HepG2 (cell line): ENCODE data around the gene IHH. TPM values are rescaled to one million over a fixed set of nuclear protein-coding genes. Genes with fewer than 3 reads are reported as not detected.

ENCODE experiments used
- EHMT2 ChIP-seq: fragments of 200-600 bp; sonication (generic); IDR thresholded peaks from 2 replicates; pipeline ENCODE4 v1.7.0; 2017; ENCODE audit warnings: antibody characterized with exemption, low read depth, low read length, borderline replicate concordance
- HOXA9 ChIP-seq: sonication (generic); formaldehyde crosslinking; IDR thresholded peaks from 2 replicates; pipeline ENCODE4 v1.8.1; 2022; ENCODE audit warnings: missing genetic modification reagents, mild to moderate bottlenecking, moderate library complexity, borderline replicate concordance
- MEF2D ChIP-seq: sonication (generic); formaldehyde crosslinking; IDR thresholded peaks from 2 replicates; pipeline ENCODE4 v1.5.1; 2020; ENCODE audit warnings: mild to moderate bottlenecking, missing genetic modification reagents
- MIER3 ChIP-seq: IDR thresholded peaks from 2 replicates; pipeline ENCODE4 v1.6.1; 2016; ENCODE audit warnings: missing compliant biosample characterization, borderline replicate concordance
- PHB2 ChIP-seq: fragments of 450-650 bp; IDR thresholded peaks from 2 replicates; pipeline ENCODE4 v1.6.1; 2018; ENCODE audit not compliant: partially characterized antibody
- POLR2AphosphoS5 ChIP-seq: IDR thresholded peaks from 2 replicates; pipeline ENCODE4 v1.6.1; 2012; ENCODE audit warnings: low read depth, low read length
- PRMT3 ChIP-seq: sonication (generic); formaldehyde crosslinking; IDR thresholded peaks from 2 replicates; pipeline ENCODE4 v1.8.1; 2022; ENCODE audit warnings: low read depth, mild to moderate bottlenecking, moderate library complexity, missing genetic modification reagents, borderline replicate concordance
- RBM22 ChIP-seq: fragments of 200-400 bp; formaldehyde crosslinking; optimal IDR thresholded peaks from 2 replicates; pipeline ENCODE3; 2017; ENCODE audit warnings: mild to moderate bottlenecking, low read length, moderate library complexity
- SALL2 ChIP-seq: sonication (generic); formaldehyde crosslinking; IDR thresholded peaks from 2 replicates; pipeline ENCODE4 v1.8.1; 2023; ENCODE audit warnings: mild to moderate bottlenecking, missing genetic modification reagents, inconsistent platforms
- SATB2 ChIP-seq: sonication (generic); formaldehyde crosslinking; IDR thresholded peaks from 2 replicates; pipeline ENCODE4 v1.5.0; 2020; ENCODE audit warnings: missing genetic modification reagents
- SNRNP70 ChIP-seq: fragments of 200-400 bp; formaldehyde crosslinking; IDR thresholded peaks from 2 replicates; pipeline ENCODE4 v1.6.1; 2017; ENCODE audit warnings: mild to moderate bottlenecking, low read depth, low read length, moderate library complexity
- SRSF4 ChIP-seq: fragments of 200-400 bp; formaldehyde crosslinking; IDR thresholded peaks from one replicate; pipeline ENCODE4 v1.6.1; 2018; ENCODE audit warnings: mild to moderate bottlenecking, low read depth, low read length, moderate library complexity; ENCODE audit not compliant: poor library complexity, severe bottlenecking
- ZBTB21 ChIP-seq: sonication (generic); formaldehyde crosslinking; IDR thresholded peaks from 2 replicates; pipeline ENCODE4 v1.4.0; 2020; ENCODE audit warnings: missing genetic modification reagents
- ZBTB8A ChIP-seq: sonication (generic); formaldehyde crosslinking; IDR thresholded peaks from 2 replicates; pipeline ENCODE4 v1.4.0; 2020; ENCODE audit warnings: mild to moderate bottlenecking, low read depth, missing genetic modification reagents, borderline replicate concordance
- ZNF138 ChIP-seq: sonication (generic); formaldehyde crosslinking; IDR thresholded peaks from 2 replicates; pipeline ENCODE4 v1.5.0; 2020; ENCODE audit warnings: mild to moderate bottlenecking, low read depth, missing genetic modification reagents
- ZNF224 ChIP-seq: sonication (generic); formaldehyde crosslinking; IDR thresholded peaks from 2 replicates; pipeline ENCODE4 v1.5.0; 2020; ENCODE audit warnings: mild to moderate bottlenecking, missing genetic modification reagents
- ZNF615 ChIP-seq: sonication (generic); formaldehyde crosslinking; IDR thresholded peaks from 2 replicates; pipeline ENCODE4 v1.5.0; 2020; ENCODE audit warnings: mild to moderate bottlenecking, missing genetic modification reagents, borderline replicate concordance
- ZNF652 ChIP-seq: IDR thresholded peaks from 2 replicates; pipeline ENCODE4 v1.6.1; 2016; ENCODE audit warnings: low read depth, borderline replicate concordance
- ZNF674 ChIP-seq: sonication (generic); formaldehyde crosslinking; IDR thresholded peaks from 2 replicates; pipeline ENCODE4 v1.5.0; 2020; ENCODE audit warnings: low read depth, mild to moderate bottlenecking, missing genetic modification reagents
- ZNF83 ChIP-seq: sonication (generic); formaldehyde crosslinking; IDR thresholded peaks from 2 replicates; pipeline ENCODE4 v1.4.0; 2020; ENCODE audit warnings: missing genetic modification reagents, mild to moderate bottlenecking, borderline replicate concordance
- polyA plus RNA-seq, 8 experiments: library from polyadenylated mRNA; depleted of rRNA in 3 of 8; stranded (reverse) in 7 of 8; unstranded in 1 of 8; fragments of >200 nt; fragmentation: Illumina TruSeq in 4 of 8; extraction: Trizol in 4 of 8; gene quantifications; 2 replicates each; pipeline versions ENCODE4 v1.2.1 to v1.2.3, GENCODE V29; 2011 to 2016; ENCODE audit warnings: low read depth in 4 of 8, missing spikeins in 1 of 8, mixed read lengths in 1 of 8; ENCODE audit not compliant: insufficient read depth in 1 of 8
- total RNA-seq, 5 experiments: library from RNA; depleted of rRNA; stranded (reverse); fragments of >200 nt; fragmentation: Illumina TruSeq; extraction: Trizol; gene quantifications; 2 replicates each; pipeline ENCODE4 v1.2.3, GENCODE V29; 2016; ENCODE audit warnings: low read depth in 1 of 5
- TF ChIP-seq, protein P1 (sequence below): sonication (generic); formaldehyde crosslinking; IDR thresholded peaks from 2 replicates; pipeline ENCODE4 v1.8.0; 2022; ENCODE audit warnings: missing genetic modification reagents, mild to moderate bottlenecking, inconsistent platforms, borderline replicate concordance
- TF ChIP-seq, protein P2 (sequence below): sonication (generic); formaldehyde crosslinking; conservative IDR thresholded peaks from 2 replicates; pipeline ENCODE4 v1.4.0; 2020; ENCODE audit warnings: mild to moderate bottlenecking, missing genetic modification reagents, moderate library complexity
- TF ChIP-seq, protein P3 (sequence below): sonication (generic); formaldehyde crosslinking; IDR thresholded peaks from 2 replicates; pipeline ENCODE4 v1.4.0; 2020; ENCODE audit warnings: missing genetic modification reagents, borderline replicate concordance

Gene IHH
- total and polyA plus RNA-seq, 2 of the 13 experiments (the other 11 are each of a cell fraction or from before 2014, with no cell fraction given): 0.42 TPM; not detected in 1

DNA sequence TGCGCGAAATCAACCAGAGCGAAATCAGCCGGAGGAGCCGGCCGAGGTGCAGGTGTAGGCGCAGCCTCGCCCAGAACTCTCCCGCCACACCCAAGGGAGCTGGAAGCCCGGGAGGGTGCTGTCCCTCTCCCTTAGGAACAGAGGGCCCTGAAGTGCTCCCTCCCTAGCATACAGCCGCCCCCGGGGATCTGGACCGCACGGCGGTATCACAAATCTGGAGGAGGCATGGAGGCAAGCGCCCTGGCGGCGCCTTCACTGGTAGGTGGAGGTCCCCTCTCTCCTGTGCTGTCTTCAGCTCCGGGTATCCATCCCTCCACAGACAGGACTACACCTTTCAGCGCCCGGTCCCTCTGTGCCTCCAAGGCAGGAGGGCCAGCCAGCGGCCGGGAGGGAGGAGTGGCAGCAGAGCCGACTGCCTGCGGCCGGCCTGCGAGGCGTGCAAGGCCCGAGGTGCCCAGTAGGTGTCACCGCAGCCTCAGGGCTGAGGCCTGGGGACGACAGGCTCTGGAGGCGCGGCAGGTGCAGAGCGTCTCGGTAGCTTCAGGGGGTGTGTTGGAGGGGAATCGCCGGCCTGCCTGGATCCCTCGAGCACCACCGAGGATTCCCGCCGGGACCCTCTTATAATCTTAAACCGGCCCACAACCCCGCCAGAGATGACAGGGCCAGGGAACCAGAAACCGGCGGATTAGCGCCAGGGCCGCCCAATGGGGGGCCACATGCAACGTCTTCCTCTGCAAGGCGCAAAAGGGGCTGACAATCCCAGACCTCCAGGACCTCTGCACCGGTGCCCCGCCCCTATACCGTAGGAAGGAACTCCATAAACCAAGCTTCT is 2.8 kb downstream of the IHH start (continued):
- TF ChIP-seq, protein P1, sequence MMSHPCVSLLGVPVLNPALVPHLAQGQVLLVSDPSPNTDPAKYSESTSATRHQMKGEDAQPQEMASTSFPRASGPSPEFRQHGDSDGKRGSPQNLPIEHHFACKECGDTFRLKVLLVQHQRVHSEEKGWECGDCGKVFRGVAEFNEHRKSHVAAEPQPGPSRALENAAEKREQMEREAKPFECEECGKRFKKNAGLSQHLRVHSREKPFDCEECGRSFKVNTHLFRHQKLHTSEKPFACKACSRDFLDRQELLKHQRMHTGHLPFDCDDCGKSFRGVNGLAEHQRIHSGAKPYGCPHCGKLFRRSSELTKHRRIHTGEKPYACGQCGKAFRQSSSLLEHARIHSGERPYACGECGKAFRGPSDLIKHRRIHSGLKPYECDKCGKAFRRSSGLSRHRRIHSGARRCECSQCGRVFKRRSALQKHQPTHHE (CRISPR knock-in tag): no peak
- TF ChIP-seq ZNF615: no peak
- no peak for TF ChIP-seq ZNF138 (CRISPR knock-in tag)
- peak; percentile 69; the same call in 1 of the 2 replicates for TF ChIP-seq MIER3 (CRISPR knock-in tag)
- no peak for TF ChIP-seq RBM22
- TF ChIP-seq ZNF674 (CRISPR knock-in tag): no peak
- TF ChIP-seq ZBTB21 (CRISPR knock-in tag): no peak
- TF ChIP-seq POLR2AphosphoS5: no peak
- no peak for TF ChIP-seq PRMT3 (CRISPR knock-in tag)
- TF ChIP-seq SATB2 (CRISPR knock-in tag): no peak
- no peak for TF ChIP-seq SRSF4
- TF ChIP-seq, protein P2, sequence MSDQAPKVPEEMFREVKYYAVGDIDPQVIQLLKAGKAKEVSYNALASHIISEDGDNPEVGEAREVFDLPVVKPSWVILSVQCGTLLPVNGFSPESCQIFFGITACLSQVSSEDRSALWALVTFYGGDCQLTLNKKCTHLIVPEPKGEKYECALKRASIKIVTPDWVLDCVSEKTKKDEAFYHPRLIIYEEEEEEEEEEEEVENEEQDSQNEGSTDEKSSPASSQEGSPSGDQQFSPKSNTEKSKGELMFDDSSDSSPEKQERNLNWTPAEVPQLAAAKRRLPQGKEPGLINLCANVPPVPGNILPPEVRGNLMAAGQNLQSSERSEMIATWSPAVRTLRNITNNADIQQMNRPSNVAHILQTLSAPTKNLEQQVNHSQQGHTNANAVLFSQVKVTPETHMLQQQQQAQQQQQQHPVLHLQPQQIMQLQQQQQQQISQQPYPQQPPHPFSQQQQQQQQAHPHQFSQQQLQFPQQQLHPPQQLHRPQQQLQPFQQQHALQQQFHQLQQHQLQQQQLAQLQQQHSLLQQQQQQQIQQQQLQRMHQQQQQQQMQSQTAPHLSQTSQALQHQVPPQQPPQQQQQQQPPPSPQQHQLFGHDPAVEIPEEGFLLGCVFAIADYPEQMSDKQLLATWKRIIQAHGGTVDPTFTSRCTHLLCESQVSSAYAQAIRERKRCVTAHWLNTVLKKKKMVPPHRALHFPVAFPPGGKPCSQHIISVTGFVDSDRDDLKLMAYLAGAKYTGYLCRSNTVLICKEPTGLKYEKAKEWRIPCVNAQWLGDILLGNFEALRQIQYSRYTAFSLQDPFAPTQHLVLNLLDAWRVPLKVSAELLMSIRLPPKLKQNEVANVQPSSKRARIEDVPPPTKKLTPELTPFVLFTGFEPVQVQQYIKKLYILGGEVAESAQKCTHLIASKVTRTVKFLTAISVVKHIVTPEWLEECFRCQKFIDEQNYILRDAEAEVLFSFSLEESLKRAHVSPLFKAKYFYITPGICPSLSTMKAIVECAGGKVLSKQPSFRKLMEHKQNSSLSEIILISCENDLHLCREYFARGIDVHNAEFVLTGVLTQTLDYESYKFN (CRISPR knock-in tag): no peak
- no peak for TF ChIP-seq MEF2D
- TF ChIP-seq SALL2 (CRISPR knock-in tag): peak; percentile 71; the same call in 1 of the 2 replicates
- TF ChIP-seq ZNF224 (CRISPR knock-in tag): no peak
- no peak for TF ChIP-seq ZNF652 (CRISPR knock-in tag)
- TF ChIP-seq, protein P3, sequence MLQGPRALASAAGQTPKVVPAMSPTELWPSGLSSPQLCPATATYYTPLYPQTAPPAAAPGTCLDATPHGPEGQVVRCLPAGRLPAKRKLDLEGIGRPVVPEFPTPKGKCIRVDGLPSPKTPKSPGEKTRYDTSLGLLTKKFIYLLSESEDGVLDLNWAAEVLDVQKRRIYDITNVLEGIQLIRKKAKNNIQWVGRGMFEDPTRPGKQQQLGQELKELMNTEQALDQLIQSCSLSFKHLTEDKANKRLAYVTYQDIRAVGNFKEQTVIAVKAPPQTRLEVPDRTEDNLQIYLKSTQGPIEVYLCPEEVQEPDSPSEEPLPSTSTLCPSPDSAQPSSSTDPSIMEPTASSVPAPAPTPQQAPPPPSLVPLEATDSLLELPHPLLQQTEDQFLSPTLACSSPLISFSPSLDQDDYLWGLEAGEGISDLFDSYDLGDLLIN (CRISPR knock-in tag): no peak
- TF ChIP-seq HOXA9 (CRISPR knock-in tag): no peak
- TF ChIP-seq ZNF83 (CRISPR knock-in tag): no peak
- TF ChIP-seq PHB2: no peak
- TF ChIP-seq SNRNP70: no peak
- TF ChIP-seq EHMT2: no peak
- TF ChIP-seq ZBTB8A (CRISPR knock-in tag): no peak
